GM18505 (cell line): ENCODE data around the gene OSBP.
"Not testable (repeated sequence)": the region's sequence is repeated elsewhere in the genome, so short reads cannot be mapped to it uniquely, and the experiment has no call there.

Source experiments
- ATAC-seq: cut with Tn5 transposase; IDR thresholded peaks from one replicate; pipeline ENCODE4 v1.9.1; 2021; ENCODE audit not compliant: unreplicated experiment
- POLR2A ChIP-seq: IDR thresholded peaks from 4 replicates; pipeline ENCODE4 v1.6.1; 2011; ENCODE audit warnings: borderline replicate concordance; ENCODE audit not compliant: insufficient read depth, insufficient read length; ENCODE audit errors: extremely low read depth

The OSBP gene, protein sequence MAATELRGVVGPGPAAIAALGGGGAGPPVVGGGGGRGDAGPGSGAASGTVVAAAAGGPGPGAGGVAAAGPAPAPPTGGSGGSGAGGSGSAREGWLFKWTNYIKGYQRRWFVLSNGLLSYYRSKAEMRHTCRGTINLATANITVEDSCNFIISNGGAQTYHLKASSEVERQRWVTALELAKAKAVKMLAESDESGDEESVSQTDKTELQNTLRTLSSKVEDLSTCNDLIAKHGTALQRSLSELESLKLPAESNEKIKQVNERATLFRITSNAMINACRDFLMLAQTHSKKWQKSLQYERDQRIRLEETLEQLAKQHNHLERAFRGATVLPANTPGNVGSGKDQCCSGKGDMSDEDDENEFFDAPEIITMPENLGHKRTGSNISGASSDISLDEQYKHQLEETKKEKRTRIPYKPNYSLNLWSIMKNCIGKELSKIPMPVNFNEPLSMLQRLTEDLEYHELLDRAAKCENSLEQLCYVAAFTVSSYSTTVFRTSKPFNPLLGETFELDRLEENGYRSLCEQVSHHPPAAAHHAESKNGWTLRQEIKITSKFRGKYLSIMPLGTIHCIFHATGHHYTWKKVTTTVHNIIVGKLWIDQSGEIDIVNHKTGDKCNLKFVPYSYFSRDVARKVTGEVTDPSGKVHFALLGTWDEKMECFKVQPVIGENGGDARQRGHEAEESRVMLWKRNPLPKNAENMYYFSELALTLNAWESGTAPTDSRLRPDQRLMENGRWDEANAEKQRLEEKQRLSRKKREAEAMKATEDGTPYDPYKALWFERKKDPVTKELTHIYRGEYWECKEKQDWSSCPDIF

DNA sequence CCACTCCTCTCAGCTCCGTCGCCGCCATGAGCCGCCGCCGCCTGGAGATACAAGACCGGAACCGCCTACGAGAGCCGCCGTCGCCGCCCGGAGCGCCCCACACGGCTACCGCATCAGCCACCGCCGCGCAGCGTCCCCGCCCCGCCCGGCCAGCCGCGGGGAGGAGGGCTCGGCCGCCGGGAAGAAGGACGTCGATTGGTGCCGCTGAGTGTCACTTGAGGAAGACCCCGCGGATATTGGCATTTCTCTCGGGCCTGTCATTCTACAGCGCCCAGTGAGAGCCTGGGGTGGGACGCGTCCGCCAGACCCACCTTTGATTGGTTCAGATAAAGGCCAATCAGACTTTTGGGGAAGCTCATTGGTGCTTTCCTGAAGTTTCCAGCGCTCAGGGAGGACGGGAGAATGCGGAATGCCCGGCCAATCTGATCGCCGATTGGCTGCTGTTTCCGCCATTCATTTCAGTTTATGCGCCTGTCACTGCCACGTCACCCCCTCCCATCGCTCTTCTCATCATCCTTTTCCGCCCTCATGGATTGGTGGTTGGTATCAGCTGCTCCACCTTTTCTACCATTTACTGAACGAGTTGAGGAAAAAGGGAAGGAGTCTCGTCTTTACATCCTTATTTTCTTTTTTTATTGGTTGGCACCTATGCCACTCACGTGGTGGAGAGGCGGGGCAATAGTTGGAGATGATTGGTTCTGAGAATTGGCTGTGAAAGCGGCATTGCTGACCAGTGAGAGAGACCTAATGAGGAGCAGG lies at the start of gene OSBP:
Gene OSBP, minus strand, starts transcription at position 138 of the 759 bp plus-strand sequence. Its CDS starts 110 bp downstream, at position 28.
- ATAC-seq, result peak; percentile 84
- TF ChIP-seq POLR2A, result peak; percentile 69

DNA sequence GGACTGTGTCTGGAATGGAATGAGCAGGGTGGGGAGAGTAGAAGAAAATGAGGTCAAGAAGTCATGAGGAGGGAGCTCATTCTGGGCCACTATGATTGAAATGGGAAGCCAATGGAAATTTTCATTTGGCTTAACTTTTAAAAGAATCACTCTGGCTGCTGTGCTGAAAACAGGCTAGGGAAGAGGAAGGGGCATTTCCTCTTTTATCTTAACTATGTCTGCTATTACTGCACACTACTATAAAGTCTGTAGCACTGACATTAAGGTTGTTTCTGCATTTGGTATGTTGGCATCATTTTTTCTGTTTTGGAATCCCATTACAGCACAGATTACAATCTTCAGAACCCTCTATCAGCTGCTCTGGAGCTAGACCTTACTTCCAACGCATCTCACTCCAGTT lies 45.0 kb upstream of the OSBP start:
- no peak for TF ChIP-seq POLR2A
- no peak for ATAC-seq

DNA sequence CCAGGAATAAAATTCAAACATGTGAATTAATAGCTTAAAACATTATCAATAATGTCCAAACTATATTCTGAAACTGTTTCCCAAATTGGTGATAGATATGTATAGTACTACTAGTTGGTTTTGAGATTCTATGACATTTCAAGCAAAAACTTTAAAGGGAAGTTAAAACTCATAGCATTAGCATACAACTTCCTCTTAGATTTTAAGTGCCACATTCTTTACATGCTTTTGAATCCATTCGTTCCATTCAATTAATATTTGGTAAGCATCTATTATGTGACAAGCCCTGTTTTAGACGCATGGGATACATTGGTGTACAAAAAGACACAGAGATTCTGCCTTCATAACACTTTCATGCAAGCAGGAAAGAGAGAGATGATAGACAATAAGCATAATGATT lies 44.4 kb upstream of the OSBP start:
- ATAC-seq, result no peak
- no peak for TF ChIP-seq POLR2A

DNA sequence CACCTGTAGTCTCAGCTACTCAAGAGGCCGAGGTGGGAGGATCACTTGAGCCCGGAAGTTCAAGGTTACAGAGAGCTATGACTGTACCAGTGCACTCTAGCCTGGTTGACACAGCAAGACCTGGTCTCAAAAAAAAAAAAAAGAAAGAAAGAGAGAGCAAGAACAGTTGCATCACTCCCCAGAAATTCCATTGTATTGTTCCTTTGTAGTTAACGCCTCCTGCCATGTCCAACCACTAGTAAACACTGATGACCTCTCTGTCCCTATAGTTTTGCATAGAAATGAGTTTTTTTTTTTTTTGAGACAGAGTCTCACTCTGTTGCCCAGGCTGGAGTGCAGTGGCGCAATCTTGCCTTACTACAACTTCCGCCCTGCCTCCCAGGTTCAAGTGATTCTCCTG lies 42.5 kb upstream of the OSBP start:
- no peak for ATAC-seq
- TF ChIP-seq POLR2A, result no peak

DNA sequence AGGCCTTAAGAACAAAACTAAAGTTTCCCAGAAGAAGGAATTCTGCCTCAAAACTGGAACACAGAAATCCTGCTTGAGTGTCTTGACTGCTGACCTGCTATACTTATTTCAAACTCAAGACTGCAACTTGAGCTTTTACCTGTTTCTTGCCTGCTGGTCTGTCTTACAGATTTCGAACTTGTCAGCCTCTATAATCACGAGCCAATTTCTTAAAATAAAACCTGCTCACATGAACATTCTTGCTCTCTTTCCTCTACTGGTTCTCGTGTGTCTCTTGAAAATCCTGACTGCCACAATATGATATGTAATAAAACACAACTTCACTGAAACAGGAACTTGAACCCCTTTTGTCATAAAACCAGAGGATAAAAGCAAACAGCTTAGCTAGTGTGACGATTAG lies 39.3 kb upstream of the OSBP start:
- TF ChIP-seq POLR2A, result no peak

DNA sequence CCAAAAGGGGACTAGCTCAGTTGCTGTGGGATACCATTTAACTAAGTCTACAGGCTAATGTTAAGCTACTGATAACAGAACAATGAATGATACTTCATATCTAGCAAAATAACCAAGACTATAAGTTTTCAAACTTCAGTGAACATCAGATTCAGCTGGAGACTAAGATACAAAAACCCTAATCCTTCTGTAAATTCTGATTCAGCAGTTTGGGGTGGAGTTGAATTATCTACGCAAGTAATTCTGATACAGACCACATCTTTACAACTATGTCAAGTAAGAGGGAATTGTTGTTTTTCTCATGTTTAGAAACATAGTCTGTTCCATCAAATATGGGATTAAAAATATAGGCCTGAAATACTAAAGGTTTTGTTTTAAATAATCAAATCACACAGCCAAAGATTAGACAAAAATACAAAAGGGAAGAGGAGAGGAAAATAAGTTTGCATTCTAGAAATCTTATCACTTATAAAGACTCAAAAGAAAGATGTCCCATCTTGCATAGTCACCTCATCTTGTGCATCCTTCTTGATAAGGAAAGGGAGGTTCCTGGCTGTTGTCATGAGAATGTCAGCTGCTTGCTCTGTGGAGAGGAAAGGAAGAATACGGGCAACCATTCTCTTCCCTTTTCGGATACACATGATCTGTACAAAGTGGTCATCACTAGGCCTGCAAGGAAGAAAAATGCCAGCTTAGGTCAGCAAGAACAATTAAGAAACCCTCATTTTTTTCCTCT lies 31.8 kb upstream of the OSBP start:
- ATAC-seq, result no peak
- TF ChIP-seq POLR2A, result no peak

More for the DNA sequence above, 39.3 kb upstream of the OSBP start:
- no peak for ATAC-seq

DNA sequence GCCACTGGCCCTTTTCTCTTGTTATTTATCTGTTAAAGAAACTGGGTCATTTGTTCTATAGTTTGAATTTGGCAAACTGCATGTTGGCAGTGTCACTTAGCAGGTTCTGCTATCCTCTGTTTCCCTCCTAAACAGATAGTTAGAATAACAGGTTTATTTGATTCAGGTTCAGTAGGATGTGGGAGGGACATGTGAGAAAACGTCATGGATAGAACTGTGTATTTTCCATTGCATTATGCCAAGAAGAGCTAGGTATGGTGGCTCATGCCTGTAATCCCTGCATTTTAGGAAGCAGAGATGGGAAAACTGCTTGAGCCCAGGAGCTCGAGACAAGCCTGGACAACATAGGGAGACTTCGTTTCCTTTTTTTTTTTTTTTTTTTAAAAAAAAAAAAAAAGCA lies 29.0 kb upstream of the OSBP start:
- no peak for TF ChIP-seq POLR2A
- ATAC-seq, result no peak

DNA sequence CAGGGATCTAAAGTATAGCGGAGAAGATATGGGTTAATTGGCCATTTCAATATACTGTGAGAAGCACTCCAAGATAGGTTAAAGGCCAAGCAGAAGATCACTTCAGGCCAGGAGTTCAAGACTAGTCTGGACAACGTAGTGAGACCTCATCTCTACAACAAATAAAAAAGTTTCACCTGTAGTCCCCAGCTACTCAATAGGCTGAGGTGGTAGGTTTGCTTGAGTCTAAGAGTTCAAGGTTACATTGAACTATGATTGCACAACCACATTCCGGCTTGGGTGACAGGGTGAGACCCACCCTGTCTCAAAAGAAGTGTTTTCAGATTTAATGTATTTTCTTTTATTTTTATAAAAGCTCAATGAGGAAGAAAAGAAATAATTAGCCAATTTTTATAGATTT lies 27.8 kb upstream of the OSBP start:
- TF ChIP-seq POLR2A, result no peak
- ATAC-seq, result no peak

DNA sequence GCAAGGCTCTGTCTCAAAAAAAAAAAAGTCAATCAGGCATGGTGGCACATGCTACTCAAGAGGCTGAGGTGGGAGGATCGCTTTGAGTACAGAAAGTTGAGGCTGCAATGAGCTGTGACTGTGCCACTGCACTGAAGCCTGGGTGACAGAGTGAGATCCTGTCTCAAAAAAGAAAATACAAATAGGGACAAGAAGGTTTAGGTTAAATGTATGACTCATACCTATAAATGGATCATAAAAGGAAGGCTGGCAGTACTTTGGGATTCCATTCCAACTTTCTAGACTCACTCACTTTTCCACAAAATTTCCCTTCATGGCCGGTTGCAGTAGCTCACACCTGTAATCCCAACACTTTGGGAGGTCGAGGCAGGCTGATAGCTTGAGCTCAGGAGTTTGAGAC lies 25.6 kb upstream of the OSBP start:
- ATAC-seq, result no peak
- no peak for TF ChIP-seq POLR2A

DNA sequence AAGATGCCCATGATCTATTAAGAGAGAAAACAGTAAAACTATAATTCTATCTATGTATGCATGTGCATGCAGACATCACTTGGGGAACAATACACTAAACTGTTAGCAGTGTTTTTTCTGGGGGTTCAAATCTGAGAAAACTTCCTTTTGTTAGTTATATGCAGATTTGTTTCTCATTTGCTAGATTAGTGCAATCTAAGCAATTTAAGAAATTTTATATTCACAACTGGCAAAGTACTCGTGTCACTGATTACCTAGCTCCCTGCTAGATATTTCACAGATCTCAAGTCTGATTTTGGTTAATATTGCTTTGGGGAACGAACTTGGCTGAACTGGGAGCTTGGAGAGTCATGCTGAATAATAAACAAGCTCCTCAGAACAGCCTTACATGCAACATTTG lies 14.9 kb upstream of the OSBP start:
- no peak for TF ChIP-seq POLR2A
- ATAC-seq, result no peak

DNA sequence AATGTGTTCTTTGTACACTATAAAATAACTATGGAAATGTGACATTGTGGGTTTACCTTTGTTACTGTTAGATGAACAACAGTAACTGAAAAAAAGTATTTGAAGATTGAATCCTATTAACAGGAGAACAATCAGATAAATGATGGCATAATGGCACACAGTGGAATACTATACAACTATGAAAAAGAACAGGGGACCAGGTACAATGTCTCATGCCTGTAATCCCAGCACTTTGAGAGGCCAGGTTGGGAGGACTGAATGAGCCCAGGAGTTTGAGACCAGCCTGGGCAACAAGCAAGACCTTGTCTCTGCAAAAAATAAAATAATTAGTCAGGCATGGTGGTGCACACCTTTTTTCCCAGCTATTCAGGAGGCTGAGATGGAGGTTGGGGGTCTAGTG lies 14.4 kb upstream of the OSBP start:
- ATAC-seq, result no peak
- TF ChIP-seq POLR2A, result no peak

DNA sequence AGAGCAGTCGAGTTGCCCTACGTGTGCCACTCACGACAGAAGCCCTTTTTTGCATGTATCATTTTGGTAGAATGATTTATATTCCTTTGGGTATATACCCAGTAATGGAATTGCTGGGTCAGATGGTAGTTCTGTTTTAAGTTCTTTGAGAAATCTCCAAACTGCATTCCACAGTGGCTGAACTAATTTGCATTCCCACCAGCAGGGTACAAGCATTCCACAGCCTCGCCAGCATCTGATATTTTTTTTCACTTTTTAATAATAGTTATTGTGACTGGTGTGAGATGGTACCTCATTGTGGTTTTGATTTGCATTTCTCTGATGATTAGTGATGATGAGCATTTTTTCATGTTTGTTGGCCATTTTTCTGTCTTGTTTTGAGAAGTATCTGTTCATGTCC lies 11.4 kb upstream of the OSBP start:
- ATAC-seq, result not testable (repeated sequence)

DNA sequence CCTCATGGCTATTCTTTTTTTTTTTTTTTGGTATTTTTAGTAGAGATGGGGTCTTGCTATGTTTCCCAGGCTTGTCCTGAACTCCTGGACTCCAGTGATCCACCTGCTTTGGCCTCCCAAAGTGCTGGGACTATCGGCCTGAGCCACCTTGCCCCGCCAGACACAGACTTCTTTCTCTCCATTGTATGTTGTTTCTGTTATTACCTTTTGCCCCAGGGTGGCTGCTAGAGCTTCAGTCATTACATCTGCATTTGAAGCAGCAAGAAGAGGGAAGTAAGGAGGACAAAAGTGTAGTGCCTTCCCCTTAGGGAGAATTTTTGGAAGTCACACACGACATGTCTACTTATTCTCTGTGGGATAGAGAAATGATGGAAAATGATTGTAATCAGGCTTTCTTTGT lies 10.1 kb upstream of the OSBP start:
- no peak for TF ChIP-seq POLR2A

More for the DNA sequence above, 10.1 kb upstream of the OSBP start:
- no peak for ATAC-seq
